ENCODE results near the gene CARS2. TPM values are rescaled to one million over a fixed set of nuclear protein-coding genes. Genes with fewer than 3 reads are reported as not detected.
"Not testable (repeated sequence)": the region's sequence is repeated elsewhere in the genome, so short reads cannot be mapped to it uniquely, and the experiment has no call there.

CARS2 gene
- total RNA-seq, 4 donors from 2014 or later = 50.6 to 123 (median 97.7) TPM

- Histone ChIP-seq H3K4me1 (no peaks in the 10 kb centered on the region), H3K36me3 (peaks cover 0 to 67% (median 0%) of the 10 kb centered on the region in 3 donors), H3K9me3 (no peaks in the 10 kb centered on the region), H3K27me3 (no peaks in the 10 kb centered on the region), H3K27ac (no peak overlapping the region), H3K4me3 (no peak overlapping the region)
- DNase-seq = no peak
- no peak for TF ChIP-seq POLR2A (IDR thresholded peaks at IDR 0.05)
- TF ChIP-seq CTCF (IDR thresholded peaks at IDR 0.05) = no peak
Observed at GRCh38 chr13:110696776-110697175, 9.1 kb downstream of the CARS2 start.

- not testable (repeated sequence) for H3K9me3 ChIP-seq, H3K4me1 ChIP-seq, H3K4me3 ChIP-seq, H3K27me3 ChIP-seq, H3K27ac ChIP-seq, DNase-seq
- peaks cover 0 to 60% (median 0%) of the 10 kb centered on the region in 3 donors for H3K36me3 ChIP-seq
Observed at GRCh38 chr13:110695774-110696173, 10.1 kb downstream of the CARS2 start.

DNA sequence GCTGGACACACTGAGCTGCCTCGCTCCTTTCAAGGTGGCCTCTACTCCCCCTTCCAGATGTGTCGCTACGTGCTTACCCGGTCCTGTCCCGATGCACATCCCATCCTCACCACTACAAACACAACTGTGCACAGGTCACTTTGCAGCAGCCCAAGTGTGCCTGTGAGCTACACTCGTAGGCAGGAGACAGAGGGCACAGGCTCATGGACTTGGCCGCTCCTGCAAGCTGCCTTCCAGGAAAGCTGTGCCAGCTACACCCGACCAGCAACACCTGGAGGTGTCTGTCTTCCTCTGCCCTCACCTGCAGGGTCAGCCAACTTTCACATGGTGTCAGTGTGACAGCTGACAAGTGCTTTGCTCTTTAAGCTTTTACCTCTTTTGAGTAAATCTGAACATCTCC is 15.4 kb downstream of the CARS2 start:
- TF ChIP-seq CTCF (IDR thresholded peaks at IDR 0.05) = no peak
- no peak for TF ChIP-seq POLR2A (IDR thresholded peaks at IDR 0.05)
- no peaks in the 10 kb centered on the region for H3K4me1 ChIP-seq
- DNase-seq = no peak
- no peak overlapping the region for H3K27ac ChIP-seq
- H3K36me3 ChIP-seq = peaks cover 0 to 41% (median 0%) of the 10 kb centered on the region in 3 donors
- no peaks in the 10 kb centered on the region for H3K27me3 ChIP-seq
- no peaks in the 10 kb centered on the region for H3K9me3 ChIP-seq
- no peak overlapping the region for H3K4me3 ChIP-seq

DNA sequence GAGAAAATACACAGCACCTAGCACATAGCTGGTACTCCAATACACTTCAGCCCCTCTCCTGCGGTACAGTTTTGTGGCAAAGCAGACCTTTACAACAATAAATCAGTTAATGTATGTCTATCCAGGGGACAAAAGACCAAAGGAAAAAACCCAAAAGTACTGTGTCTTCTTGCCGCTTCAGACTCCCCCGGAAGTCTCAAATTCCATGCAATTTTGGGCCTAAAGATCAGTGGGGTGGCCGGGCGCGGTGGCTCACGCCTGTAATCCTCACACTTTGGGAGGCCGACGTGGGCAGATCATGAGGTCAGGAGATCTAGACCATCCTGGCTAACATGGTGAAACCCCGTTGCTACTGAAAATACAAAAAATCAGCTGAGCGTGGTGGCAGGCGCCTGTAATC is 16.2 kb downstream of the CARS2 start:
- no peak for DNase-seq
- peaks cover 0 to 37% (median 0%) of the 10 kb centered on the region in 3 donors for H3K36me3 ChIP-seq
- no peak overlapping the region for H3K27ac ChIP-seq

GRCh38 chr13:110689041-110689440 is 16.9 kb downstream of the CARS2 start:
- no peaks in the 10 kb centered on the region for H3K27me3 ChIP-seq
- H3K36me3 ChIP-seq = peaks cover 0 to 36% (median 0%) of the 10 kb centered on the region in 3 donors
- no peak overlapping the region for H3K4me3 ChIP-seq
- peaks cover 0 to 9% (median 0%) of the 10 kb centered on the region in 4 donors for H3K4me1 ChIP-seq
- H3K9me3 ChIP-seq = no peaks in the 10 kb centered on the region
- H3K27ac ChIP-seq = no peak overlapping the region
- DNase-seq = no peak
- TF ChIP-seq CTCF (IDR thresholded peaks at IDR 0.05) = no peak
- TF ChIP-seq POLR2A (IDR thresholded peaks at IDR 0.05) = no peak

More for the DNA sequence above, 16.2 kb downstream of the CARS2 start:
- TF ChIP-seq CTCF (IDR thresholded peaks at IDR 0.05) = no peak
- no peak for TF ChIP-seq POLR2A (IDR thresholded peaks at IDR 0.05)
- Histone ChIP-seq H3K27me3 (no peaks in the 10 kb centered on the region), H3K4me1 (peaks cover 0 to 3% (median 0%) of the 10 kb centered on the region in 4 donors), H3K9me3 (no peaks in the 10 kb centered on the region), H3K4me3 (no peak overlapping the region)

DNA sequence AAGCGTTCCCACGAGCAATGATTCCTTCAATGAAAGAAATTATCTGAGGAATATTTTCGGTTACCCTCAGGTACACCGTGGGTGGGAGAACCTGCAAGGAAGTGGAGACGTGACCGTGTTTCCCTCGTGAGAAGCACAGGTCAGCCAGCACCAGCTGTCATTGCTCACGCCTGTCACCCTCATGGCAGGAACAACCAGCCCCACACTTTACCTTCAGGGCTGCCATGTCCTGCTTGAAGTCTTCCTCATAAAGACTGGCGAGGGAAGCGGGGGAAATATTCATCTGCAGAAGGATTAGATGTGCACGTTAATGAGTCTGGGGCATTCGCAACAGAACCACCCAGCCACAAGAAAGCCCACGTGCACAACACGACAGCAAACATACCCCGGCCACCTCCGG is 18.2 kb downstream of the CARS2 start:
- H3K27me3 ChIP-seq = no peaks in the 10 kb centered on the region
- DNase-seq = no peak
- peaks cover 0 to 14% (median 0%) of the 10 kb centered on the region in 4 donors for H3K4me1 ChIP-seq
- H3K36me3 ChIP-seq = peaks cover 0 to 39% (median 0%) of the 10 kb centered on the region in 3 donors
- no peak overlapping the region for H3K4me3 ChIP-seq
- H3K9me3 ChIP-seq = no peaks in the 10 kb centered on the region
- TF ChIP-seq CTCF (IDR thresholded peaks at IDR 0.05) (no peak), POLR2A (IDR thresholded peaks at IDR 0.05) (no peak)
- no peak overlapping the region for H3K27ac ChIP-seq

All from Peyer's patch (tissue), 4 donors.